Measurements from ENCODE around the gene ELP4.

The ELP4 gene

DNA sequence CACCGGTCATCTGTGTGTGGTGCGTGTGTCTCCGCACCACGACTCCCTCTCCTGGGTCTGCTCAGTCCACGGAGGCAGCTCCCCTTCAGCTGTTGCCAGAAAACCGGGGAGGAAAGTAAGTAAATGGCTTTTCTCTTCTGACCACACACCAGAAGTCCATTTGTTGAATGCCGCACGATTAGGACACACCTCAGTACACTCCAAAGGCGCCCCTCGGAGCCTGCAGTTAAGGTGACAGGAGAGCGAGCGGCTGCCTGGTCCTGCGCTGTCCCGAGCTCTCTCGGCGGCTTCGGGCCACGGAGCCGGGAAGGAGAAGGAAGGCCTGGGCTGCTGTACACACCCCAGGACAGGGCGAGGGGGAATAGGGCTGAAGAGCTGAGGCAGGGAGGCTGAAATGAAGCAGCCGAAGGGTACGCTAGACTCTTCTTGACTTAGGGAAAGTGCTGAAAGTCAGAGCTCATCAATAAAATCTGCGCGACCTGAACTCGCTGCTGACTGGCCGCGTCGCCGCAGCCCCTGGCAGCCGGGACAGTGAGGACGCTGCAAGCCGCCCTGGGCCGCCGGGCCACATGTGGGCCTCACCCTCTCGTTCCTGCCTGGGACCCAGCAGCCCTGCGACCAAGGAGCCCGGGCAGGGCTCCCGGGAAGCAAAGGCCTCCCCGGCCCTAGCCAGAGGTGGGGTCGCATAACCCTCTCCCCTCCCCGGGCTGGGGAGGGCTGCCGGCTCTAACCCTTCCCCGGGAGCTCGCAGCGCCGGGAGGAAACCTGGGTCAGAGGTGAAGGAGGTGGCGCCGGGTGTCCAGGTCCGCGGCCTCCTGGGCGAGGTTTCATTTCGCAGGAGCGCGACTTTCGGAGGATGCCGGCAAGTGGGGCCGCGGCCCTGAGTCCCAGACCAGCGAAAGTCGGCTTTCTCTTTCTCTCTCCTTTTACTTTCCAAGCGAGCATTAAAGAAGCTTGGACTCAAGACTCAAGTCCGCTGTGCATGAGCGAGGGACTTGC is 303.1 kb downstream of the ELP4 start:
- Mint-ChIP-seq H3K36me3 (peaks cover 10% of the 10 kb centered on the region), H3K4me3 (peak overlapping the region; percentile 28), H3K27me3 (peaks cover 100% of the 10 kb centered on the region), H3K4me1 (peaks cover 42% of the 10 kb centered on the region), H3K9me3 (no peaks in the 10 kb centered on the region), H3K27ac (no peak overlapping the region)
- no peak for DNase-seq
- CTCF ChIA-PET, result interaction anchor here (1.3 kb wide), 1 partner anchor 145 kb away, joined by 4 read pairs; no protein-coding TSS in a partner anchor

DNA sequence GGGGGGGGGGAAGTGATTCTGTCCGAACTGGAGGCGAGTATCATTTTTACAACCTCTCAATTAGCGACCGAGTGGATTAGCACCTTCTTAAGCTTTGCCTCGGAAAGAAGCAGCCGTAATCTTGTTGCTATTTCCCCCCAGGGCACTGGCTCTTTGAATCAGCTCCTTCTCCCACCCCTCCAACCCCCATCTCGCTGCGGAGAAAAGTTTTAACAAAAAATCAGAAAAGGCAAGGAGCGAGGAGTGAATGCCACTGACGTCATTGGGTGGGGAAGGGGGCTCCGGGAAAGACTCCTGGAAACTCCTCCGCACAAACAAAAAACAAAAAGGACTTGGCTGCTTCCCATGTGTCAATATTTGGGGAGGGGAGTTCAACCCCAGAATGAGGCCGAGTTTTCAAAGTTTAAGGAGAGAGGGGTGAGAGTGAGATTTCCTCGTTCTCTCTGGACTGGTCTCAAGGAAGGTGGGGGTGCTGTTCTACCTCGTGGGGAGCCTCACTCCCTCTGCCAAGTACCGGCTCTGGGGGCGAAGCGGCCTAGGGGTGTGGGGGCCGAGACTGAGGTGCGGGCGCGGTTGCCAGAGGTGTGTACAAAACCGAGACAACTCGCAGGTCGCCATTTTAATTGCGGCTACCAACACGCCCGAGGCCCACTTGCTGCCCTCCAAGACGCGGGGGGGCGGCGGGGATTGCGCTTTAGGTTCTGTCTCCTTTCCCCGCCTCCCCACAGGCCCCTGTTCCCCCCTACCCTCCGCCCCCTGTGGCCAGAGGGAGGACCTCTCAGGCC is 304.0 kb downstream of the ELP4 start:
- CTCF ChIA-PET, result interaction anchor here (1.3 kb wide), 1 partner anchor 144 kb away, joined by 4 read pairs; no protein-coding TSS in a partner anchor
- H3K4me3 Mint-ChIP-seq, result no peak overlapping the region
- peaks cover 45% of the 10 kb centered on the region for H3K4me1 Mint-ChIP-seq
- peaks cover 9% of the 10 kb centered on the region for H3K36me3 Mint-ChIP-seq
- no peaks in the 10 kb centered on the region for H3K9me3 Mint-ChIP-seq
- DNase-seq, result no peak
- H3K27me3 Mint-ChIP-seq, result peaks cover 100% of the 10 kb centered on the region
- peak overlapping the region; percentile 45 for H3K27ac Mint-ChIP-seq

DNA sequence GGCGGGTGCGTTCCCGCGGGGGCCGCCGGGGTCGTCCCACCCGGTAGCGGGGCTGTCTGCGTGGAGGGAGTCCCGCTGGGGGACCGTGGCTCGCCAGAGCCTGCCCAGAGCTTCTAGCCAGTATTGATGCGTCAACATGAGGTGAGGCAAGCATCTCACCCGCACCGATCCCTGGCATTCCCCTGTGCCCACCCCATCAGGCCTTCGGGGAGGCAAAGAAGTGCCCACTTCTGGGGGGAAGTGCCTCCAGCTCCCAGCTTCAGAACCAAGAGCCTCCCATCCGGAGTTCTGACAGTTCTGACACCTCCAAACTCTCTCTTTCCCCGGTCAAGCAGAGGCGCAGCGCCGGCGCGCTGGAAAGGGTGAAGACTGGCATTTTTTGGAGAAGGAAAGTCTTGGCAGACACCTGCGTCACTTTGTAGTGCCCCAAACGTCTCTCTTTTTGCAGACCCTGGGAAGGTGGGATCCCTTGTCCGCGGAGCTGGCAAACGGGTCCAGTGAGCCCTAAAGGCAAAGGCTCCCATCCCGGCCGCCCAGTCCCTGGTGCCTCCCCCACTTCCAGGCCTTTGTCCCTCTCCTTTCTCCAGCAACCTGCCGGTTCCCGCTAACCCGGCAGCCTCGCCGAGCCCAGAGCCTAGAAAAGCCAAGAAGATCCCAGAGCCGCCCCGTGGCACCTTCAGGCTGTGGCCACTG is 304.8 kb downstream of the ELP4 start:
- H3K36me3 Mint-ChIP-seq, result peaks cover 9% of the 10 kb centered on the region
- no peak overlapping the region for H3K4me3 Mint-ChIP-seq
- H3K27ac Mint-ChIP-seq, result peak overlapping the region; percentile 37
- peaks cover 100% of the 10 kb centered on the region for H3K27me3 Mint-ChIP-seq
- CTCF ChIA-PET, result no interaction called here
- no peak for DNase-seq
- H3K4me1 Mint-ChIP-seq, result peaks cover 40% of the 10 kb centered on the region
- no peaks in the 10 kb centered on the region for H3K9me3 Mint-ChIP-seq

DNA sequence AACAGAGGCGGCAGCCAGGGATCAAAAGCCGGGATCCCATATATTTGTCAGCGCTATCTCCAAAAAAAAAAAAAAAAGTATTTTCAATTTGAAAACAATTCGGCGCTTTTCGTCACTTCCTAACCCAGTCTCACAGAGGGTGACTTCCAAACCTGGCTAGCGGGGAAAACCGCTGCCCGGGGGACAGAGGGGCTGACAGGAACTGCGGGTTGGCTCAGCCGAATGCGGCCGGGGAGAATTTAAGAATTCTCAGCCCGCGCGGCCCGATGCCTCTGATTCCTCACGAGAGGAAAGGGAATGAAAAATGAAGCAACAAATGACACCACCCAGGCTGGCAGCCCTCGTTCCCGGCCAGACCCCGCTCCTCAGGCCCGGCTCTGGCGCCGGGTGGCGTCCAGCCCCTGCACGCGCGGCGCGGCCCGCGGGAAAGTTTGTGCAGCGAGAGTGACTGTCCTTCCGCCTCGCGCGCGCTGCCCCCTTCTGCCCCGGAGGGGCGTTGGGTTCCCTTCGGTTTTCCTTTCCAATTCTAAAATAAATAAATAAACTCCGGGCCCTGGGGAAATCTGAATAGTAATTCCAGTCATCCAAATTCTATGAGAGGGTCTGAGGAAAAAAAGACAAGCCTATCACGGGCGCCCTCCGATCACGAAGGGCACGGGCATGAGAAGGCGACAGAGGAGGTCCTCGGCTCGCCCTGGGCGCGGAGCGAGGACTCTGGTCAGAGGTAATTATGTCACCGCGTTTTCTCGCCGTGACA is 306.3 kb downstream of the ELP4 start:
- Mint-ChIP-seq H3K4me3 (no peak overlapping the region), H3K4me1 (peaks cover 32% of the 10 kb centered on the region), H3K27me3 (peaks cover 100% of the 10 kb centered on the region), H3K9me3 (no peaks in the 10 kb centered on the region), H3K27ac (peak overlapping the region; percentile 62), H3K36me3 (peaks cover 4% of the 10 kb centered on the region)
- DNase-seq, result no peak
- CTCF ChIA-PET, result no interaction called here

DNA sequence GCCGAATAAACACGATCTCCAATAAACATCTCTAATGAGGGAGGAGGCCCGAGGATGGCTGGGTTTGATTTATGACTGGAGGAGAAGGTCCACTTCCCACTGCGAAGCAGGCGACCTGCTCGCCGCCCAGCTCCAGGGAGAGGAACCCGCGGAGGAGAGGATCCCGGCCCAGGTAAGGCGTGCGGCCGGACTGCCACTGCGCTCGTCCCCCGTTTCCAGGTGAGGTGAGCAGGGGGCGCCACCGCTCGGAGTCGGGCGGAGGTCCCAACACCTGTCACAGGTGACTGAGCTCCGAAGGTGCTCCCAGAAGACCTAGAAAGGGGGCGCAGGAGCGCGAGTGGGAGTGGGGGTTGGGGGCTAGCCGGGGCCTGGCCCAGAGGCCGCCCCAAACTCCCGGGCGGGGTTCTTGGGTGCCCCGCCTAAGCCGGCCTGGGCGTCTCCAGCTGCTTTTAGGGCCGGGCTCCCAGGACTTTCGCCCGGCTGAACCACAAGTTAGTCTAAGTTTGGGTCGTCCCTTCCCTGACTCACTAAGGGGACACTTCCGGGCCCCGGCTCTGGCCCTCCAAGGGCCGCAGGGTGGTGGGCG is 307.0 kb downstream of the ELP4 start:
- peaks cover 29% of the 10 kb centered on the region for H3K4me1 Mint-ChIP-seq
- CTCF ChIA-PET, result interaction anchor here (1.1 kb wide), 1 partner anchor 9 kb away, joined by 6 read pairs; no protein-coding TSS in a partner anchor
- peak overlapping the region; percentile 62 for H3K27ac Mint-ChIP-seq
- DNase-seq, result no peak
- H3K27me3 Mint-ChIP-seq, result peaks cover 100% of the 10 kb centered on the region
- no peaks in the 10 kb centered on the region for H3K9me3 Mint-ChIP-seq
- no peak overlapping the region for H3K4me3 Mint-ChIP-seq
- H3K36me3 Mint-ChIP-seq, result peaks cover 2% of the 10 kb centered on the region

DNA sequence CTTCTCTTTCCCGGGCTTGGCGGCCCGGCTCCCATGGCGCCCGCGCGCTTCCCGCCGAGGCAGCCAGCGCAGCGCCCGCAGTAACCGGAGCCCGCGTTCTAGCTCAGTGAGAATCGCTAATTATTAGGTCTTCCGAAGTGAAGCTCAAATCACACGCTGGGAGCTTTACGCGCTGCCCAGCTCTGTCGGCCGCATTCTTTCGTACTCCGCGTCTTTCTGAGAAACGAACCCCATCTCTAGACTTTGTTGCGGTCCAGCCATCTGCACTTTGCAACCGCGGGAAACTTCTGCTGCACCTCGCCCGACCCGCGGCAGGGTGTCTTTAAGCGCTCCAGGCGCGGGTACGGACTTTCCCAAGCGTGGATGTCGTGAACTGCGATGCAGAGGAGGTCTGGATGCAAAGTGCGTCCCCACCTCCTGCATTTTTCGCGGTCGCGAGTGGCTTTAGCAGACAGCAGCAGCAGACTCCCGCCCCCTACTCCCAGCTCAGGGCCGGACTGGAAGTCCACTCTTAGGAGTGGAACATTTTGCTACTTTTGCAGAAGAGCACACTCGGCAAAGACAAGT is 307.6 kb downstream of the ELP4 start:
- CTCF ChIA-PET, result interaction anchor here (1.1 kb wide), 1 partner anchor 9 kb away, joined by 6 read pairs; no protein-coding TSS in a partner anchor
- H3K9me3 Mint-ChIP-seq, result no peaks in the 10 kb centered on the region
- no peak for DNase-seq

DNA sequence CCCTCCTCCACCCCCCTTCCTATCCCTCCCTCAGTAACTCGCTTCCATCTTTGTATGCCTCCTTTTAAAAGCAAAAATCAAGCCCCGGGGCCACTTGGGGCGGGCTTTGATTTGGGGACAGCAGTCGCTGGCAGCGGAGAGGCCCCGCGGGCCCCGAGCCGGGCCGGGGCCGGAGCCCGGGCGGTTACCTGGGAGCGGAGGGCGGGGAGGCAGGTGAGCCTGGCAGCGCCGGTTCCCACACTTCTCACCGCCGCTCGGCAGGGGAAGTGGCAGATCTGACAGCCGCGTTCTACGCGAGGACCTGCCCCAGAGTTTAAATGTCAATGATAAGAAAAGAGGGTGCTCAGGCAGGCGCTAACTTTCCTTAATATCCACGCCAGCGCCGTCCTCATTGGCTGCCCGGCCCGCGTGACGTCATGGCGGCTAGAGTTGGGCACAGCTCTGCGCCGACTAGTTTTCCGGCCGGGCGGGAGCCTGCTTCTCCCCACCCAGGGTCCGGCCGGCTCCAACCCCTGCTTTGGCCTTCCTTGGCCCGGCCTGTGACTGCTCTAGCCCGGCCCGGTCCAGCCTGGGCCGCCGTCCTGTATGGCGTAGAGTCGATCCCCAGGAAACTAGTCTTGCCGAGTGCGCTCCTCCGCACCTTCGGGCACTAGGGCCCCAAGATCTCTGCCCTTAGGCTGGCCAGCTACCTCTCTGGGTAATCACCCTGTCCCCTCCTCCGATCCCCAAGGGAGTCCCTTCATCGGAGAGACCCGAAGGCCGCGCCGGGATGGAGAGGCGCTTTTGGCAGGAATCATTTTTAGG is 308.3 kb downstream of the ELP4 start:
- peaks cover 99% of the 10 kb centered on the region for H3K27me3 Mint-ChIP-seq
- no peak overlapping the region for H3K4me3 Mint-ChIP-seq
- H3K36me3 Mint-ChIP-seq, result no peaks in the 10 kb centered on the region
- no peaks in the 10 kb centered on the region for H3K9me3 Mint-ChIP-seq
- H3K27ac Mint-ChIP-seq, result peak overlapping the region; percentile 55
- peaks cover 20% of the 10 kb centered on the region for H3K4me1 Mint-ChIP-seq
- no peak for DNase-seq
- CTCF ChIA-PET, result interaction anchor here (1.1 kb wide), 1 partner anchor 10 kb away, joined by 6 read pairs; no protein-coding TSS in a partner anchor

More for the DNA sequence above, 307.6 kb downstream of the ELP4 start:
- H3K36me3 Mint-ChIP-seq, result no peaks in the 10 kb centered on the region
- peaks cover 99% of the 10 kb centered on the region for H3K27me3 Mint-ChIP-seq
- H3K4me1 Mint-ChIP-seq, result peaks cover 25% of the 10 kb centered on the region
- H3K27ac Mint-ChIP-seq, result peak overlapping the region; percentile 55
- no peak overlapping the region for H3K4me3 Mint-ChIP-seq

DNA sequence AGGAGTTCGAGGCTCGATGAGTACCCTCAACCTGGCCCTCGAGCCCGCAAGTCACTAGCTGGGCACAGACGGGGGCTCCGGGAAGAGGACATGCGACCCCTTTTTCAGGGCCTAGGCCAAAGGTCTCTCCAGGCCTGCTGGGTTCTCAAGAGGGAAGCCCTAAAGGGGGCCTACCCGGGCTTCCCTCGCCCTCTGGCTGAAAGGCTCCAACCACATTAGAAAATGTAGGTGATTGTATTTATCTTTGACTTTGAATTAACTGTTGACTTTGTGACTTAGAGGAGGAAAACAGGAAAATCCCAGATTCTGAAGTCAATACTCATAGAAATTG is 308.8 kb downstream of the ELP4 start:
- Mint-ChIP-seq H3K36me3 (no peaks in the 10 kb centered on the region), H3K27me3 (peaks cover 99% of the 10 kb centered on the region), H3K9me3 (no peaks in the 10 kb centered on the region), H3K4me3 (no peak overlapping the region), H3K27ac (peak overlapping the region; percentile 14), H3K4me1 (peaks cover 18% of the 10 kb centered on the region)
- no peak for DNase-seq
- CTCF ChIA-PET, result no interaction called here

DNA sequence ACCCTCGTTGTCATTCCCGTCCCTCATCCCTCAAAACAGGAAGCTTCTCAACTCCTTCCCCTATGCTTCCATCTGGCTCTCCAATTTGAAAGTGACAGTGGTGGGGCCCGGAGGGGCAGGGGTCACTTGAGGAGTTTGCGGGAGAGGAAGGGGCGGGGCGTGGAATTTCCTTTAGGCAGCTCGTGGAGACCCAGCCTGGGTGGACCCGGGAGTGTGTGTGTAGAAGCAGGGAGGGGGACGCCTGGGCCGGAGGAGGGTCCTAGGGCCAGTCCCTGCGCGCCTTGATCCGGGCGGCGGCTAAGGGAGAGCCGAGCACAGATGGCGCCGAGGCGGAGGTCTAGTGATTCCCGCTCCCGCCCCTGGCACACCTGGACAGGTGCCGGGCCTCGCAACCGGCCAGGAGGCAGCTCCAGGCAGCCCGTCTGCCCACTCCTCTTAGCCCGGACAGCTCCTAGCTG is 309.3 kb downstream of the ELP4 start:
- DNase-seq, result no peak
- Mint-ChIP-seq H3K36me3 (no peaks in the 10 kb centered on the region), H3K27ac (peak overlapping the region; percentile 62), H3K4me1 (peaks cover 14% of the 10 kb centered on the region), H3K4me3 (no peak overlapping the region), H3K27me3 (peaks cover 99% of the 10 kb centered on the region), H3K9me3 (no peaks in the 10 kb centered on the region)
- CTCF ChIA-PET, result interaction anchor here (0.6 kb wide), 1 partner anchor 420 kb away, joined by 3 read pairs; no protein-coding TSS in a partner anchor

DNA sequence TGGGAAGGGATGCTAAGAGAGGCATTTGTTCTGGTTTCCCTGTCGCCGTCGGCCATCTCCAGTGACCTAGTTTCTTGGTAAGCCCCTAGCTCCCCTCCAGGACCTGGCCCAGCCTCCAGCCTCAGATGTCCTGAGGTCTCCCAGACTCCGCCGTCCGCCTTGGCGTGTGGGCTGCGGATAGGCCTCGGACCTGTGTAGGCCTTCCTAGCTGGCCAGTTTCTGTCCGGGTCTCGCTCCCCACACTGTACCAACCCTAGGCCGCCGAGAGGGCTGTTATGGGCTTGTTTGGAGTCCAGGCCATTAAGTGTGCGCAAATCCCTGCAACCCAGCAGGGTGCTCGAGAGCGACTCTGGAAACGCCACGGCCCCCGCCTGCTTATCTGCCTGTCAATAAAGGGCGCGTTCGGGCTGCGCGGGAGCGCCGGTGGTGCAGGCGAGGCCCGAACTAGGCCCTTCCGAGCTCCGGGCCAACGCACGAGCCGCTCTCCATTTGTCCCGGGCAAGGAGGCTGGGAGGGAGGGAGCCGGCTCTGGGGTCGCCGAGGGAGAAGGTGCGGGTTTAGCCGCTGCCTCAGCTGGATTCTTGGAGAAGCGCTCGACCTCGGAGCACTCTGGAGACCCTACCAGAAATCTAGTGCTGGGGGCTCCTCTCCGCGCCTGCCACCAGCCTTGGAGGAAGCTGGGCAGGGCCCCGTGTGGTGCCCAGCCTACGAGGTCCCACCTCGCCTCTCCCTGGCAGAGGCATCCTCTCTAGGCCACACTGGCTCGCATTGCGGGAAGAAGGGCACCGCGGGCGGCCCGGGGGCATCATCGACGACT is 310.3 kb downstream of the ELP4 start:
- H3K9me3 Mint-ChIP-seq, result no peaks in the 10 kb centered on the region
- H3K27ac Mint-ChIP-seq, result no peak overlapping the region
- CTCF ChIA-PET, result no interaction called here
- H3K36me3 Mint-ChIP-seq, result peaks cover 4% of the 10 kb centered on the region
- no peak overlapping the region for H3K4me3 Mint-ChIP-seq
- peaks cover 13% of the 10 kb centered on the region for H3K4me1 Mint-ChIP-seq
- no peak for DNase-seq
- H3K27me3 Mint-ChIP-seq, result peaks cover 99% of the 10 kb centered on the region

DNA sequence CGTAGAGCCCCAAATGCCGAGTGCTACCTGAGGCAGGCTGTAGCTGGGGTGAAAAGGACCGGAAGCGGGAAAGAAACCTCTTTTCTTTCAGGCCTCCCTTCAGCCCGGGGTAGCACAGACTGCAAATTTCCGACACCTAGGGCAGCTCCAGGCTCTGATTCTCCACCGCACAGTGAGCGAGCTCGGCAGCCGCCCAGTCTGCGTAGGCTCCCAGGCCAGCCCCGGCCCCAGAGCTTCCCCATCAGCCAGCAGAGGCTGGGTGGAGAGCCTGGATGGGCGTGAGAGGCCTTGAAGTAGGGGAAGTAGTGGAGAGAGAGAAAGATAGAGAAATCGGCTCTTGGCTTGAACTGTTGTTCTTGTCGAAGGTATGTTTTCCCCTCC is 310.9 kb downstream of the ELP4 start:
- Mint-ChIP-seq H3K4me1 (peaks cover 10% of the 10 kb centered on the region), H3K4me3 (no peak overlapping the region), H3K27ac (no peak overlapping the region), H3K36me3 (peaks cover 4% of the 10 kb centered on the region), H3K9me3 (no peaks in the 10 kb centered on the region), H3K27me3 (peaks cover 99% of the 10 kb centered on the region)
- no peak for DNase-seq
- CTCF ChIA-PET, result interaction anchor here (0.8 kb wide), 1 partner anchor 11 kb away, joined by 3 read pairs; no protein-coding TSS in a partner anchor

Data from activated naive CD4-positive, alpha-beta T cell treated with anti-CD3 and anti-CD28 coated beads, Interleukin-2, amount 10 ng/mL, durations not matched to agents 7 days and 5 days (primary cell).